Uterus (tissue), 2 donors: ENCODE results near the gene CCS.

Experiments used
- CTCF ChIP-seq, 4 experiments: fragments of 200-600 bp in 2 of 4; fragments of 450-650 bp in 2 of 4; sonication (generic) in 2 of 4; IDR thresholded peaks; one replicate each; pipeline ENCODE4 v1.5.1; 2016 to 2019; ENCODE audit warnings: antibody characterized with exemption in 4 of 4, mild to moderate bottlenecking in 2 of 4, moderate library complexity in 1 of 4
- POLR2A ChIP-seq, 2 donors: fragments of 450-650 bp; IDR thresholded peaks; one replicate each; pipeline ENCODE4 v1.6.1; 2016; ENCODE audit warnings: antibody characterized with exemption in 2 of 2, mild to moderate bottlenecking in 1 of 2, moderate library complexity in 1 of 2

DNA sequence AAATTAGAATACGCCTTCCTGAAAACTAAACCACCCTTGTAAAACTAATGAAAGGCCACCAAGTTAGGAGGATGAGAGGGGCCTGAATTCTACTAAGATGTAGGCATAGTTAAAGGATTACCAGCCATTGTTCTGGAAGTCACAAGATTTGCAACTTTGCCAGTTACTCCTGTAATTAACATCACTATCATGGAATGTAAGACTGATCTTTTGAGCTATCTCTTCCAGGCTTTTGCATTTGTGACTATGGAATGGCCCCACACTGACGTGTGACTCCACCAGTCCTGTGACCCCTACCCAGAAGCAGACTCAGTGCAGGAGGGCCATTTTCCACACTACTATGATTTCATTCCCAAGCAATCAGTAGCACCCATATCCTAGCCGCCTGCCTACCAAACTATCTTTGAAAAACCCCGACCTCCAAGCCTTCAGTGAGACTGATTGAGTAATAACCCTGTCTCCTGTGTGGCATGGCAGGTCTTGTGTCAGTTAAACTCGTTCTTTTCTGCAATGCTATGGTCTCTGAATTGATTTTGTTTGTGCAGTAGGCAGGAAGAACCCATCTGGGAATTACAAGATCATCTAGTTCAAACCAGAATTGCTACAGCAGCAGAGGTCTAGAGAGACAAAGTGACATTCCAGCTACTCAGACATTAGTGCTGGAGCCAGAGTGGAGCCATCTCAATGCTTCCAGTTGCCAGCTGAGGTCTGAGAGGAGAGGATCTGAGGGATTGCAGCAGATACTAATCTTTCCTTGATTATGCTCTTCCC, 22.7 kb upstream of the CCS start:
- no peak for TF ChIP-seq CTCF (IDR thresholded peaks at IDR 0.05)
- TF ChIP-seq POLR2A (IDR thresholded peaks at IDR 0.05) = no peak
